Mammary epithelial cell (primary cell): ENCODE data around the gene MAD1L1.

Source experiments
- EZH2 ChIP-seq: IDR thresholded peaks from 2 replicates; pipeline ENCODE4 v1.6.1; 2012; ENCODE audit warnings: low read length, inconsistent platforms, borderline replicate concordance
- TF ChIP-seq, protein P1 (sequence below), 2 donors: IDR thresholded peaks in 1 of 2; conservative IDR thresholded peaks in 1 of 2; 2 replicates each; pipeline ENCODE4 v1.5.1; 2011 to 2012; ENCODE audit warnings: inconsistent platforms in 2 of 2, low read length in 2 of 2, mild to moderate bottlenecking in 2 of 2, control low read depth in 1 of 2, low read depth in 1 of 2; ENCODE audit not compliant: insufficient read depth in 1 of 2; ENCODE audit errors: extremely low read depth in 1 of 2

DNA sequence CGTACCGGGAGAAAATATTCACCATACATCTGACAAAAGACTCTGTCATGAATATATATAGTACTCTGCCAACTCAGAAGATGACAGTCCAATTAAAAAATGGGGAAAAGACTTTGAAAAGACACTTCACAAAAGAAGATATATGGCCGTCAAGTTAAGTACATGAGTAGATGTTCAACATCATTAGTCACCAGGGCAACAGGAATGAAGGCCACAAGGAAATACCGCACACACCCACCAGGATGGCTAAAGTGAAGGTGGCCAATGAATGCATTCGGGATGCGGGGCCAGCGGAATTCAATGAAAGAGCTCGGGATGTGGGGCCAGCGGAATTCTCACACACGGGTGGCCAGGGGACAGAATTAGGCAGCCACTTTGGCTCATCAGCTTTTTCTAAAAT lies 42.2 kb downstream of the MAD1L1 start:
- TF ChIP-seq, protein P1, sequence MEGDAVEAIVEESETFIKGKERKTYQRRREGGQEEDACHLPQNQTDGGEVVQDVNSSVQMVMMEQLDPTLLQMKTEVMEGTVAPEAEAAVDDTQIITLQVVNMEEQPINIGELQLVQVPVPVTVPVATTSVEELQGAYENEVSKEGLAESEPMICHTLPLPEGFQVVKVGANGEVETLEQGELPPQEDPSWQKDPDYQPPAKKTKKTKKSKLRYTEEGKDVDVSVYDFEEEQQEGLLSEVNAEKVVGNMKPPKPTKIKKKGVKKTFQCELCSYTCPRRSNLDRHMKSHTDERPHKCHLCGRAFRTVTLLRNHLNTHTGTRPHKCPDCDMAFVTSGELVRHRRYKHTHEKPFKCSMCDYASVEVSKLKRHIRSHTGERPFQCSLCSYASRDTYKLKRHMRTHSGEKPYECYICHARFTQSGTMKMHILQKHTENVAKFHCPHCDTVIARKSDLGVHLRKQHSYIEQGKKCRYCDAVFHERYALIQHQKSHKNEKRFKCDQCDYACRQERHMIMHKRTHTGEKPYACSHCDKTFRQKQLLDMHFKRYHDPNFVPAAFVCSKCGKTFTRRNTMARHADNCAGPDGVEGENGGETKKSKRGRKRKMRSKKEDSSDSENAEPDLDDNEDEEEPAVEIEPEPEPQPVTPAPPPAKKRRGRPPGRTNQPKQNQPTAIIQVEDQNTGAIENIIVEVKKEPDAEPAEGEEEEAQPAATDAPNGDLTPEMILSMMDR (conservative IDR thresholded peaks at IDR 0.05 in 1 of 2, IDR thresholded peaks at IDR 0.05 in 1 of 2; ENCODE audit: extremely low read depth in 1 of 2, insufficient read depth in 1 of 2, low read depth in 1 of 2, low read length in 2 of 2): no peak
- no peak for TF ChIP-seq EZH2
